Hindlimb muscle (tissue), 1 donor: Measurements from ENCODE around the gene SLC12A1. TPM values are rescaled to one million over a fixed set of nuclear protein-coding genes. Genes with fewer than 3 reads are reported as not detected.

Experiments used
- DNase-seq: peaks from one replicate; pipeline ENCODE4 v3.0.0-alpha.2; 2013
- polyA plus RNA-seq: library from polyadenylated mRNA; unstranded; fragments of 120-200 nt; gene quantifications from one replicate; pipeline ENCODE4 v1.2.1, GENCODE V29; 2013; ENCODE audit not compliant: insufficient read length

Gene SLC12A1
- 0.03 TPM for polyA plus RNA-seq

DNA sequence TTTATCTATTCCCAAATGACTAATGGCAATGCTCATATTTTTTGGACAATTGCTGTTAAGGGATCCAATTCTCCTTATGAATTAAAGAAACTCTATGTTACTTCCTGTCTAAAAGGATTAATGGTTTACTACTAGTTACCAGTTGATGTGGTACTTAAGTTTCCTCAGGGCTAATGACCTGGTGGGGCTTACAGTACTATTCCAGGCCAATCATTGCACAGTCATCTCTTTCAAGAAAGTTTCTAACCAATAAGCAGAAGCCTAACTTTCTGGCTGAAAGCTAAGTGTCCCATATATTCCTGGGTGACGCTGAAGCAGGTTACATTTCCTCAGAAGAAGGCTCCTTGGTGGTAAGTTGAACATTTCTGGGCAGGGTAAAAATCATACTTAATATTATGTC is at the start of gene SLC12A1:
SLC12A1 (plus strand) TSS at position 322 of the 400 bp plus-strand sequence. CDS start 1,418 bp downstream, outside the sequence.
- DNase-seq, result no peak

- no peak for DNase-seq
Observed at GRCh38 chr15:48168616-48169015, 37.5 kb upstream of the SLC12A1 start.

DNA sequence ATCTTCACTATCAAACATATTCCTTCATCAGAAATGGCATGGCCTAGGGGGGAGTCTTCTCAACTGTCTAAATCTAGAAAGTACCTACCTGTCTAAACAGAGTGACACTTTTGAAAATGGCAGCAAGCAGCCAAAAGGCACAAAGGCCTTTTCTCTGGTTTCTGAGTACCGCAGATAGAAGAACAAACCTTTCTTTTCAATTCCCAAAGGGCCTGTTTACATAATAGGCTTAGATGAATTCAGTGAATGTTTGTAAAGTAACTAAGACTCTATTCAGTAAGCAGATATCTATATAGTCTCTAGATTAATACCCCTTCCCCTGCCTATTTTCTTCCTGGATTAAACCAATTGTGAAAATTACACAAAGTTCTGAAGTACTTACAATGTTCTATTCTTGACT is 35.1 kb upstream of the SLC12A1 start:
- DNase-seq, result no peak

DNA sequence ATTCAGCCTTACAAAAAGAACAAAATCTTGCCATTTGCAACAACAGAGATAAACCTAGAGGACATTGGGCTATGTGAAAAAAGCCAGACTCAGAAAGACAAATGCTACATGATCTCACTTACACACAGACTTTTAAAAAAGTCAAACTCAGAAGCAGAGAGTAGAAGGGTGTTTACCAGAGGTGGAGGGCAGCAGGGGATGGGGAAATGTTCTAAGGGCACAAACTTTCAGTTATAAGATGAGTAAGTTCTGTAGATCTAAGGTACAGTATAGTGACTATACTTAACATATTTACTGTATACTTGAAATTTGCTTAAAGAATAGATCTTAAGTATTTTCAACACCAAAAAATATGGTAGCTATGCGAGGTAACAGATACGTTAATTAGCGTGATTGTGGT is 31.0 kb upstream of the SLC12A1 start:
- no peak for DNase-seq

DNA sequence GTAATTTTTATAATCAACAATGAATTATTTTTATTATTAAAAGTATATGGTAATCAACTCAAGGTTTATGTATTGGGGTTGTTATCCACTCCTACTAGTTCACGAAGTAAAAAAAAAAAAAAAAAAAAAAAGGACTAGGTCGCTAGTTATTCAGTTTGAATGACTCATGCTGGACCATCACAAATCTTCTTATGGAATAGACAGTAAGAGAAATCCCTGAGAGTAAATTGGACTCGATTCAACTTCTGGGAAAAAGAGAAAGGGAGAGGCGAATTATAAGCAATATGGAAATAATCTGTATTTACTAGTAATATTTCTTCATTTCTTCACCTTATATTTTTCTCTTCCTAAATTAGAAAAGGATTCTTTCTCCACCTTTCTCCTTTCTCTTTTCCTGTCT is 30.0 kb upstream of the SLC12A1 start:
- DNase-seq, result peak; percentile 11

- no peak for DNase-seq
Observed at GRCh38 chr15:48176957-48177356, 29.1 kb upstream of the SLC12A1 start.

DNA sequence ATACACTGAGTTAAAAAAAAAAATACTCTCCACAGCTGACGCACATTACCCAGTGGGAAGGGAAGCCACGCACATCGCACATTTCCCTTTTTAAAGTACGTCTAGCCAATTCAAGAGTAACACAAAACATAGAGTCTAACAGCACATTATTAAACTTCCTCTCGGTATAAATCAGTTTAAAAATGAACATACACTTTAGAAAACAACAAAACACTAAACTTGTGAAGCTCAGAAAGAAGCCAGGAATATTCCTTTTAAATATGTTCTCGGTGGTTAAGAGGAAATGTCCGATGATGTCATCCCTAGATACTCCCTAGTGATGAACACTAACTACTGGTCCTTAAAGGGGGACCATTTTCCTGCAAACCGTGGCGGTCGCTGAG is 28.7 kb upstream of the SLC12A1 start:
- peak; percentile 56 for DNase-seq

DNA sequence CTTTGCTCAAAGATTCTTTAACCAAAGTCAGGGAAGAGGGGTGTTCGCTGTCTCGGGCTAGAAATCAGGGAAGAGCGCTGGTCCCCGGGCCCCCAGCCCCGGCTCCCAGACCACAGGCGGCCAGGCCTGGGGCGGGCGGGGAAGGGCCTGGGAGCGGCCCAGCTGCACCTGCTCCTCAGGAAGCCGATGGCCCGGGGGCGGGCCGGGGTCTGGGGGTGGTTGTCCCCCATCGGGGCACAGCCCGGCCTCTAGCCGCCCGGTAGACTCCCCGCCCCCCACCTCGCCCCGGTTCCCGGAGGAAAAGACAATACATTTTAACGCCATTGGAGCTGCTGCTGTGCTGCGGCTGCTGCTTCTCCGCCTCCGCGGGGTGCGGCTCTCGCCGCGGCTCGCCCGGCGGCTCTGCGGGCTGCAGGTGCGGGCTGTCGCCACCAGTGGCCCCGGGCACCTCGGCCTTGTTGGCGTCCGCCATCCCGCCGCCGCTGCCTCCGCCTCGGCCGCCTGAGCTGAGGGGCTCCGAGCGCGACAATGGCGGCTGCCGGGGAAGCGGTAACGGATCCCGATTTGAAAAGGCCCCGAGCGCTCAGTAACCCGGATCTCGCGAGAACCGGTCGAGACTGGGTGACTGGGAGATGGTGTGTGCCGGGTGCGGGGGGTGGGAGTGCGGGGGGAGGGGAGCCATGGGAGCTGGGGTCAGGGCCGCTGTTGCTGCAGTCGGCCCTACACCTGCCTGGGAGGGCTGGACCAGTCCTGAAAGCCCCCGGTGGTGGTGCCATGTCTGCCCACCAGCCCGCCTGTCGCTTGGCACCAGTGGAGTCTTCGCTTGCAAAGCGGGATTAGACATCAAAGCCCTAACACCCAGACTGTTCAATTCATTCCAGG is 28.1 kb upstream of the SLC12A1 start, which contains the start of gene MYEF2:
MYEF2 (minus strand) TSS at position 530 of the 882 bp plus-strand sequence; CDS start at position 472, 58 bp downstream.
- peak; percentile 48 for DNase-seq

DNA sequence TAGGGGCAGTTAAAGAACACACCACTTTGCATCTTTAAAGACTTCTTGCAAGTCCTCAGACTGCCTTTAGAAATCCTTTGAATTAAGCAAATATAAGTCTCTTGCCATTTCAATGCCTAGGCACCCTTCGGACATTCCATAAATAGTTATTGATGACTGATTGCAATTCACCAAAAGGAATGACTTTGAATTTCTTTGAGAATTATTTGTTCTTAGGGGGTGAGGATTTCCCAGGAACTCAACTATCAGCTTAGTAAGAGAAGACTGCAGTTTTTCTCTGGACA is 27.5 kb upstream of the SLC12A1 start:
- DNase-seq, result peak; percentile 3

DNA sequence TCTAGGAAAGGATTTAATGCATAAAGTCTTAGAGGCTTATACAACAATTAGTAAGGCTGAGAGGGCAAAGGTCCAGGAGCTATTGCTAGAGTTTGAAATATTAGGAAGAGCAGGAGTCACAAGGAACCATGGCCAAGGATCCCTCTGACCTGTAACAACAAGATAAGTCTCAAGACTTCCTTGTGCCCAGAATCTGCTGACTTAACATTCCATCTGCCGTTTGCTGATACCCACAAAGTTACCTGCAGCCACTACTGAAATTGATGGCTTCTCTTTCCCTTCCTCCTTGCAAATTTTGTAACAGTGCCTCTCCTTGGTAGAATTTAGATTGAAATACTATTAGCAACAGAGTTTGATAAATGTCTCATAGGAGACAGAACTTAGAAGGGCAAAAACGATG is 23.4 kb upstream of the SLC12A1 start:
- no peak for DNase-seq

DNA sequence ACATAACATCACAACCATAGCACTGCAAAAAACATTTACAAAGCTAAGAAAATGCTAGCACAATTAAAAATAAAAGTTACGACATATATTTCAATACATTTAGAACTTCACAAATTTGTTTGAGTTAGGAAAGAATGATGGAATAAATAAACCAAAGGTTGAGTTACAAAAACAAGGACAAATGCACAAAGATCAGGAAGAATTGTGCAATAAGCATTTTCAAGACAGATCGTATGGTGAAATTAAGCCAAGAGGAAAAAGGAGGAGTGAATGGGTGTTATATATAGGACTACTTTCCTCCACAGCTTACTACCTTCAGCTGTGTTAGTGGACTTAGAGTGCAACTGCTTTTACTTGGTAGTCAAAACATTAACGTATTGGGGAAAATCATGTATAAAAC is 20.6 kb upstream of the SLC12A1 start:
- DNase-seq, result no peak

DNA sequence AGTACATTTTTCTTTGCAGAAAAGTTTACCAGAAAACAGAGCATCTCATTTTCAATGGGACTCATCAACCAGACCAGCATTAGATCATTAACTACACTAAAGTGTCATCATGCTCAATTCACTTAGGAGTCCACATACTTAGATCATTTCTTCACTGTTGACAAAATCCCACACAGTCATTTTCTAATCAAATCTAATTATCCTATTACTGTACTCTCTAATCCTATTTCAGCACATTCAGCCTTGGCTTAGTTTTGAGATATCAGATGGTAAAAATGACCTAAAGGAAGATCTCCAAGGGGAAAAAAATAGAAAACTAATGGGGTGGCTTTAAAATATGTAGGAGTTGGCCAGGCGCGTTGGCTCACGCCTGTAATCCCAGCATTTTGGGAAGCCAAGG is 19.8 kb upstream of the SLC12A1 start:
- DNase-seq, result no peak

DNA sequence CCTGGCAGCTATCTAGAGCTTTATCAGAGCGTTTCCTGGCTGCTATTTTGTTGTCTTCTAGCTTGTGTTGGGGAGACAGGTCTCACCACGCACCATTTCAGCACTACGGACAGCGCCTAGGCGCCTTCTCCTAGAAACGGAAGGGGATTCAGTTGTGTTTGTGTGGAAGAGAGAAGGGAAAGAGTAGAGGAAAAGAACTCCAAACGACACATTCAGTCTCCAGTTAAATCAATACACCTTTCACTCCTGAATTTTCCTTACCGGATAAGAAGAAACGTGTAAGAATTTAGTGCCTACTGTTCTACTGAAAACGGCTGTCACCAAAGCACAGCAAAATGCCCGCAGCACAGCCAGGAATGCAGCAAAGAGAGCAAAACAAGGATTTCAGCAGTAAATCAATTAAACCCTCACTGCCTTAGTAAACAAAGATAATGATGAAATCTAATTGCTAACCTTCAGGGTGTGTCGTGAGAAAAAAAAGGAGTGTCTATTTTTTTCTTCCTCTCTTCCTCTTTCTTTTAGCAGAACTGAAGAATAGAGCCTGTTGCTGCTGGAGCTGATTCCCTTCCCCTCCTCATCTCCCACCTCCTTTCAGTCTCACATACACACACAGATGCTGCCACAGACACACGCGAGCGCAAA is 15.0 kb upstream of the SLC12A1 start:
- peak; percentile 87 for DNase-seq

- DNase-seq, result no peak
Observed at GRCh38 chr15:48191574-48192225, 14.4 kb upstream of the SLC12A1 start, which contains the start of gene CTXN2. Gene CTXN2, plus strand, starts transcription at chr15:48191665. Its CDS starts 9,636 bp downstream, at chr15:48201301.

- DNase-seq, result no peak
Observed at GRCh38 chr15:48202068-48202467, 4.0 kb upstream of the SLC12A1 start.

- no peak for DNase-seq
Observed at GRCh38 chr15:48221261-48221660, 15.2 kb downstream of the SLC12A1 start.

DNA sequence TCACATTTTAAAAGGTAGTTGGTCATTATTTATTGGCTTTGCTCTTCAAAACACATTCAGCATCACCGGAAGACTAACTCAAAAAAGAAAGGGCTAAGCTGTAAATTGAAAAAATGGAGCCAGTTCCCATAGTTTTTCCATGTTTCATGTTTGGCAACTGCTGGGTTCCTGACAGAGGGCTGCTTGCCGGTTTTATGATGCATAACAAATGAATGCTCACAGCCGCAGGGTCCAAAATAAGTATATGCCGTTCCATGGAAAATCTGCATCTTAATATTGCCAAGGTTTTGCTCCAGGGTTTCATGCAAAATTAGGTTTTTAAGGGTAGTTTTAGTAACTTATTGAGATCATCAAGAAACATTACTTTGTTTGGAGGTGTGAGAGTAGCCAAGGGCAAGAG is 15.8 kb downstream of the SLC12A1 start:
- DNase-seq, result peak; percentile 3

DNA sequence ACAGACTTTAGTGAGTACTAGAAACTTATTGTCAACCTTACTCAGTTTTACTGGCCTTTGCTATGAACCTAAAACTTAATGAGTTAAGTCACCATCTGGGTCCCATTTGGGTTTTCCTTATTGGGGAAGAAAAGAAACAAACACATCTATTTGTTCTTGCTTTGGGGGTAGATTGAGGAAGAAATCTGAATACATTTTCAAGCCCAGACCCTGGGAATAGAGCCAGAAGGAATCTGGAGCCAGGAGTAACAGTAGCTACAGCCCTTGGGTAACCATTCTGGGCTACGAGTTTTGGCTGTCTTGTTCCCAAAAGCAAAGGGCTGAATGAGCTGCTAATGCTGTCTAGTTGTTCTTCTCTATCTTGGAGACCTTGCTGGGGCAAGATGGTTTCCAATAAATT is 16.5 kb downstream of the SLC12A1 start:
- DNase-seq, result no peak

- no peak for DNase-seq
Observed at GRCh38 chr15:48225771-48226170, 19.7 kb downstream of the SLC12A1 start.

DNA sequence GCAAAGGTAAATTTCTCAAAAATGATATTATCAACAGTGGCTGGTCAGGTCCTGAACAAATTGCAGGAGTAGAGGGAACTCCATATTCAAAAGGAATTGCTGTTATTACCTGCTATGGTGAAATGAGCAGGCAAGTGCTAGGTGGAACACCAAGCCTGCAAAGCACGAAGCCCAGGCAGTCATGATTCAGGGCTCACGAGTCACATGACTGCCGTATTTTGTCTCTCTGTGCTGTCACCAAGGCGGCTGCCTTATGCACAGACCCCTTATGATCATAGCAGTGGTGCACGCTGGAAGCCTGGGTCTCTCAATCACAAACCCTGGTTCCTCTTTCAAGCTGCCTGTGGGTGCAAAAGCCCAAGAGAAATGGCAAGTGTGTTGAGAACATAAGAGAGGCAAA is 24.4 kb downstream of the SLC12A1 start:
- no peak for DNase-seq

DNA sequence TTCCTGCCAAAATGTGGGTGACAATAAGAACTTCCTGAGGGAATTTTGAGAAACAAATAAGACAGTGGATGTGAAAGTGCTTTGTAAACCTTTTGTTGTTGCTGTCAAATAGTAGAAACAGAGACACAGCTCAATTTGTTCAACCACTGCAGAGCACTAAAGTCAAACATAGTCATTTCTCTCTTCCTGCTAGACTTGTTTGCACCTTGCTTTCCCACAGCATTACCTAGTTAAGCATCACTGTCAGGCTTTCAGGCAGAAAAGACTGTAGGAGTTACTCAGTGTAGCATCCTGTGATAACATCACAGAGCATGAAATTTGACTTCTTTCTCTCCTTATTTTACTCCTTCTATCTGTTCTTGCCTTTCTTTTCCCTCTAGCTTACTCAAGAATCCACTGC is 27.1 kb downstream of the SLC12A1 start:
- DNase-seq, result no peak

DNA sequence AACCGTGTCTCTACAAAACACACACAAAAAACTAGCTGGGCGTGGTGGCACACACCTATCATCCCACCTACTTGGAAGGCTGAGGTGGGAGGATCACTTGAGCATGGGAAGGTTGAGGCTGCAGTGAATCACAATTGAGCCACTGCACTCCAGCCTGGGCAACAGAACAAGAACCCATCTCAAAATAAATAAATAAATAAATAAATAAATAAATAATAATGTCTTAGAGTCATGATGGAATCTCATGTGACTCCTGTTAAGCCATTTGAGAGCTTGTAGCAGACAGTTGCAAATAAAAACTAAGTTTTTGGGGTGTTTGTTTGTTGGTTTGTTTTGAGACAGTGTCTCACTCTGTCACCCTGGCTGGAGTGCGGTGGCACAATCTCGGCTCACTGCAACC is 33.2 kb downstream of the SLC12A1 start:
- no peak for DNase-seq

GRCh38 chr15:48242015-48242414 is 35.9 kb downstream of the SLC12A1 start:
- DNase-seq, result no peak

- no peak for DNase-seq
Observed at GRCh38 chr15:48242535-48242934, 36.4 kb downstream of the SLC12A1 start.
